Measurements from ENCODE around the gene APOL4. TPM values are rescaled to one million over a fixed set of nuclear protein-coding genes. Genes with fewer than 3 reads are reported as not detected.

Gene APOL4
- total RNA-seq, 6 donors from 2014 or later = 5.4 to 24.7 (median 10.2) TPM

DNA sequence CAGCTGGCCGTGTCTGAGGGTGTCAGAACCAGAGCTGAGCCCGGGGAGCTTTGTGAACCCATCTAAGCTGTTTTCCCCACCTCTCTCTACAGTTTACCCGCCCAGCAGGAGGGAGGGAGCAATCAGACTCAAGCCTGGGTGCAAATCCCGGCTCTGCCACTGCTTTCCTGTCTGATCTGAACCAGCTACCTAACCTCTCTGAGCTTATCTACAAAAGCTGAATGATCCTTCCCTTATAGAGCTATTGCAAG, 37.5 kb upstream of the APOL4 start:
- H3K4me3 ChIP-seq = peak overlapping the region; percentile 61 to 82 (median 70)
- peaks cover 45 to 57% (median 48%) of the 10 kb centered on the region in 4 donors for H3K4me1 ChIP-seq
- no peaks in the 10 kb centered on the region for H3K9me3 ChIP-seq
- ATAC-seq (ENCODE audit: low FRiP score in 2 of 2) (peak; percentile 8 to 49), DNase-seq (no peak)
- no peaks in the 10 kb centered on the region for H3K27me3 ChIP-seq
- TF ChIP-seq POLR2A (IDR thresholded peaks at IDR 0.05) (no peak), POLR2AphosphoS5 (IDR thresholded peaks at IDR 0.05) (no peak), EP300 (IDR thresholded peaks at IDR 0.05) (no peak)
- TF ChIP-seq, protein P1, sequence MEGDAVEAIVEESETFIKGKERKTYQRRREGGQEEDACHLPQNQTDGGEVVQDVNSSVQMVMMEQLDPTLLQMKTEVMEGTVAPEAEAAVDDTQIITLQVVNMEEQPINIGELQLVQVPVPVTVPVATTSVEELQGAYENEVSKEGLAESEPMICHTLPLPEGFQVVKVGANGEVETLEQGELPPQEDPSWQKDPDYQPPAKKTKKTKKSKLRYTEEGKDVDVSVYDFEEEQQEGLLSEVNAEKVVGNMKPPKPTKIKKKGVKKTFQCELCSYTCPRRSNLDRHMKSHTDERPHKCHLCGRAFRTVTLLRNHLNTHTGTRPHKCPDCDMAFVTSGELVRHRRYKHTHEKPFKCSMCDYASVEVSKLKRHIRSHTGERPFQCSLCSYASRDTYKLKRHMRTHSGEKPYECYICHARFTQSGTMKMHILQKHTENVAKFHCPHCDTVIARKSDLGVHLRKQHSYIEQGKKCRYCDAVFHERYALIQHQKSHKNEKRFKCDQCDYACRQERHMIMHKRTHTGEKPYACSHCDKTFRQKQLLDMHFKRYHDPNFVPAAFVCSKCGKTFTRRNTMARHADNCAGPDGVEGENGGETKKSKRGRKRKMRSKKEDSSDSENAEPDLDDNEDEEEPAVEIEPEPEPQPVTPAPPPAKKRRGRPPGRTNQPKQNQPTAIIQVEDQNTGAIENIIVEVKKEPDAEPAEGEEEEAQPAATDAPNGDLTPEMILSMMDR (IDR thresholded peaks at IDR 0.05) = no peak
- 0% methylated on average over 4 of the region's 4 CpGs for WGBS, 2 donors
- H3K36me3 ChIP-seq = peaks cover 0 to 17% (median 2%) of the 10 kb centered on the region in 4 donors
- peak overlapping the region; percentile 87 to 96 (median 94) for H3K27ac ChIP-seq

DNA sequence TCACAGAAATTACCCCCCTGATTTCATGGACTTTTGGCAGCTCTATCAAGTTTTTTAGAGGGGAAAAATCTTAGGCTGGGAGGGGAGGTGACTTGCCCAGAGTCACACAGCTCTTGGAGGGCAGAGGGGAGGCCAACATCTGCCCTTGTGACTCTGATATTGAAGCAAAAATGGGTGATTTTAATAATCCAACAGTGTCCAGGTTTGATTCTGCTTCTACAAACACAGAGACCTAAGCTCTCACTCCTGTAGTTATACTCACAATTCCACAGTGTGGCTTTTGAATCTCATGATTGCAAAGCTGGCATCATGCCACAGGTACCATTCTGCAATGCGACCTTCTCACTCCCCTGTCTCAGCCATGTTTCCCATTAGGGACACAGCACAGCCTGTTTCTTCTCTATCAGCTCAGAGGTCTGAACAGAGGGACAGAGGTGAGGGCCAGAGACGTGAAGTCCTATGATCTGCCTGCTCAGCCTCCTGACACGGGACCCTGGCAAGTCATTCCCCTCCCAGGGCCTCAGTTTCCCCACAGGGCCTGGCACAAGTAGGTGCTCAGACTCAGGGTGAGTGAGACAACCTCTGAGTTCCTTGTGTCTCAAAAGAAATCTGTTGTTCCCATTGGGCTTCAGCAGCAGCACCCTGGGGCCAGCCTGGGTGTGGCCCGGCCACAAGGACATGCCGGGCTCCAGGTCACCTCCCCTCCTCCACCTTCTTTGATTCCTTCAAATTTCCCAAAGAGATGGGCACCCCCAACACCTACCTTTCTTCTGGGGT, 37.0 kb upstream of the APOL4 start:
- Histone ChIP-seq H3K36me3 (peaks cover 0 to 21% (median 2%) of the 10 kb centered on the region in 4 donors), H3K4me1 (peaks cover 45 to 60% (median 51%) of the 10 kb centered on the region in 4 donors), H3K9me3 (no peaks in the 10 kb centered on the region), H3K27ac (peak overlapping the region; percentile 87 to 96 (median 94)), H3K4me3 (peak overlapping the region; percentile 61 to 82 (median 70)), H3K27me3 (no peaks in the 10 kb centered on the region)
- ATAC-seq (ENCODE audit: low FRiP score in 2 of 2) (peak; percentile 5 to 36), DNase-seq (peak; percentile 41 to 46)
- TF ChIP-seq EP300 (IDR thresholded peaks at IDR 0.05) (no peak), POLR2A (IDR thresholded peaks at IDR 0.05) (no peak), POLR2AphosphoS5 (IDR thresholded peaks at IDR 0.05) (no peak)
- TF ChIP-seq, protein P1 (IDR thresholded peaks at IDR 0.05) = no peak
- 0 to 3% methylated on average over 3 to 5 of the region's 5 CpGs for WGBS, 2 donors

DNA sequence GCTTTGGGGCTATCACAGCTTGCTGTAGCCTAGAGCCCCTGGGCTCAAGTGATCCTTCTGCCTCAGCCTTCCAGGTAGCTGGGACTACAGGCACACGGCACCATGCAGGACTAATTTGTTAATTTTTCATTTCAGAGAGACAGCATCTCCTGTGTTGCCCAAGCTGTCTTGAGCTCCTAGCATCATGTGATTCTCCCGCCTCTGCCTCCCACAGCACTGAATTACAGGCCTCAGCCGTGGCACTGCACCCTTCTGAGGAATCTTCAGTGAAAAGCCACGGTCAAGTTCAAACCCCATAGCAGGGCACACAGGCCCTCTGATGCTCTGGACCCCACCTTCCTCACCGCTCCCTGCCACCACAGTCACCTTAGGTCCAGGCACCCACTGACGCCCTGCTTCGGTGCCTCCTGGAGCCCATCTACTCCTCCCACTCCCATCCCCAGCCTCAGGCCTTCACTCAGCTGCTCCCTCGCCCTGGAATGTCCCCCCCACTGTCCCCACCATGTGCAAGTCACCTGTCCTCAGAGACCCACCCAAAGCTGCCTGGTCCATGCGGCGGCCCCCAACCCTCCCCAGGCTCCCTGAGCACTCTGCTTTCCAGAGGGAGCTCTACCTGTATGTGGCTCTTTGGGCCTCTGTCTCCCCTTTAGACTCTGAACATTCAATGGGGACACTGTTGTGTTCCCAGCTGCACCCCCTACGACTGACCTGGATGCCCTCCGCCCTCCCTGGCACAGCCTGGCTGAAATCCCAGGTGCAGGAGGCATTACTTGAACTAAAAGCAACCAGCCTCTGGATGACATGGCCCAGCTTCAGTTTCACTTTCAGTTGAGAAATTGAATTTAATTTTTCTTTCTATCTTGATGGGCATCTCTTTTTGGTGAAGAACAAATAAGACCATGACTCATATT, 36.1 kb upstream of the APOL4 start:
- 56 to 61% methylated on average over 12 of the region's 12 CpGs for WGBS, 2 donors
- H3K36me3 ChIP-seq = peaks cover 4 to 30% (median 9%) of the 10 kb centered on the region in 4 donors
- ATAC-seq (ENCODE audit: low FRiP score in 2 of 2) (no peak), DNase-seq (peak in 1 of 2 donors; percentile 50)
- TF ChIP-seq POLR2A (IDR thresholded peaks at IDR 0.05) (no peak), POLR2AphosphoS5 (IDR thresholded peaks at IDR 0.05) (no peak), EP300 (IDR thresholded peaks at IDR 0.05) (no peak)
- TF ChIP-seq, protein P1 (IDR thresholded peaks at IDR 0.05) = no peak
- H3K27me3 ChIP-seq = no peaks in the 10 kb centered on the region
- H3K4me3 ChIP-seq = peak overlapping the region; percentile 23 to 82 (median 67)
- peaks cover 45 to 69% (median 53%) of the 10 kb centered on the region in 4 donors for H3K4me1 ChIP-seq
- peak overlapping the region; percentile 87 to 96 (median 94) for H3K27ac ChIP-seq
- H3K9me3 ChIP-seq = no peaks in the 10 kb centered on the region

DNA sequence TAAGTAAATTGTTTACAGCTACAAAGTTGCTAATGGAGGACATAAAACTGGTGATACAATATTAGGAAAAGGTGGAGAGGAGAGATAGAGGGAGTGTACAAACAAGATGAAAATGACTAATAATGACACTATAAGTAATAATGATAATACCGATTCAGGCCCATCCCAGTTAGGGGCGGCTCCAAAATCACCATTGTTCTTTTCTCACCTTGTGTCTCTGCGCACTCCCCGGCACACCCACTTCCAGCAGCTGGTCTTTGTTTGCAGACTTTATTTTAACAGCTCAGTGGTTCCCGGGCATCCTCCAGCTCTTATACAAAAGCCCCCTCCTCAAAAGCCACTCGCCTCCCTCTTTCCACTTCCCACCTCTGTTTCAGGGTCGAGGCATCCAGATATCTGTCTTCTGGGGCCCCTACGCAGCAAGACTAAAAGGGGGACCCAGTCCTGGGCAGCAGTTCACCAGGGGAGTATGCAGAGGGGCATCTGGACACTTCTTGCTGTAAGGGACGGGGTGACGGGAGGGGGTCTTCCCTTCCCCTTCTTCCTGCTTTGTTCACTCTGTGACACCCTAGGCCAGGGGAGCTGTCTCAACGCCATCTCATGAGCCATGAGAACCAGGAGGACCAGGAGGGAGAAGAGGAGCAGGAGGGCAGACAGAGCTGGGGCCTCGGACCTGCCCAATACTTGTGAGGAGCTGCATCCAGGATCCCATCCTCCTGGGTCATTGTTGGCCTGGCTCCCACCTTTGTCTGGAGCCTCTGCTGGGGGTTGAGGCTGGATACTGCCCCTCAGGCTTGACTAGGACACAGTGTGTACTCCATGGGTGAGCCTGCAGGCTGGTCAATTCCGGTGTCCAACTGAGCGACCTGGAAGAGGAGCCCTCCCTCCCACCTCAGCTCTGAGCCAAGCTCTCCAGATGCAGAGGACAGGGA, 35.0 kb upstream of the APOL4 start:
- Histone ChIP-seq H3K4me1 (peaks cover 45 to 69% (median 53%) of the 10 kb centered on the region in 4 donors), H3K27ac (peak overlapping the region; percentile 21 to 96 (median 94)), H3K4me3 (peak overlapping the region in 3 of 4 donors; percentile 61 to 82 (median 73)), H3K36me3 (peaks cover 4 to 37% (median 17%) of the 10 kb centered on the region in 4 donors), H3K27me3 (no peaks in the 10 kb centered on the region), H3K9me3 (no peaks in the 10 kb centered on the region)
- WGBS, 2 donors = 70 to 86% methylated on average over 11 to 13 of the region's 14 CpGs
- no peak for DNase-seq
- TF ChIP-seq POLR2A (IDR thresholded peaks at IDR 0.05) = no peak
- TF ChIP-seq POLR2AphosphoS5 (IDR thresholded peaks at IDR 0.05) = no peak
- no peak for TF ChIP-seq EP300 (IDR thresholded peaks at IDR 0.05)
- TF ChIP-seq, protein P1 (IDR thresholded peaks at IDR 0.05) = no peak
- ATAC-seq (ENCODE audit: low FRiP score in 2 of 2) = no peak
